HUDEP-2 (cell line): ENCODE measurements around the gene MYL4.

ENCODE experiments used
- DNase-seq, 76 experiments: peaks; one replicate each; lab custom pipeline; 2025; ENCODE audit not compliant: unreplicated experiment in 76 of 76; lab: John Stamatoyannopoulos, UW

MYL4 gene

GRCh38 chr17:47219621-47220475, 10.7 kb downstream of the MYL4 start:
- DNase-seq, result peak in 3 of 76 experiments; percentile 22 to 46 (median 31)

GRCh38 chr17:47220531-47220999, 11.4 kb downstream of the MYL4 start:
- peak in 7 of 76 experiments; percentile 12 to 34 (median 23) for DNase-seq

- DNase-seq, result no peak
Observed at GRCh38 chr17:47221154-47221553, 12.0 kb downstream of the MYL4 start.

- no peak for DNase-seq
Observed at GRCh38 chr17:47222047-47222446, 12.9 kb downstream of the MYL4 start.

- DNase-seq, result no peak
Observed at GRCh38 chr17:47223007-47223406, 13.9 kb downstream of the MYL4 start.

- no peak for DNase-seq
Observed at GRCh38 chr17:47223460-47223859, 14.3 kb downstream of the MYL4 start.

GRCh38 chr17:47224077-47224476, 14.9 kb downstream of the MYL4 start:
- DNase-seq, result peak in 2 of 76 experiments; percentile 15 to 21

- no peak for DNase-seq
Observed at GRCh38 chr17:47224966-47225365, 15.8 kb downstream of the MYL4 start.

- peak in 4 of 76 experiments; percentile 14 to 24 (median 21) for DNase-seq
Observed at GRCh38 chr17:47225436-47225858, 16.3 kb downstream of the MYL4 start.

GRCh38 chr17:47225911-47226688, 17.0 kb downstream of the MYL4 start:
- DNase-seq, result no peak

GRCh38 chr17:47227862-47228261, 18.7 kb downstream of the MYL4 start:
- no peak for DNase-seq

GRCh38 chr17:47229535-47230443, 20.6 kb downstream of the MYL4 start:
- DNase-seq, result peak in 69 of 76 experiments; percentile 26 to 84 (median 66)

GRCh38 chr17:47230864-47231263, 21.7 kb downstream of the MYL4 start:
- DNase-seq, result no peak

GRCh38 chr17:47231334-47231733, 22.2 kb downstream of the MYL4 start:
- no peak for DNase-seq

GRCh38 chr17:47231866-47232265, 22.7 kb downstream of the MYL4 start:
- DNase-seq, result no peak

GRCh38 chr17:47232465-47232864, 23.3 kb downstream of the MYL4 start:
- no peak for DNase-seq

- no peak for DNase-seq
Observed at GRCh38 chr17:47235506-47235905, 26.4 kb downstream of the MYL4 start.

GRCh38 chr17:47235923-47236322, 26.8 kb downstream of the MYL4 start:
- DNase-seq, result no peak

- DNase-seq, result no peak
Observed at GRCh38 chr17:47237841-47238240, 28.7 kb downstream of the MYL4 start.

- no peak for DNase-seq
Observed at GRCh38 chr17:47238321-47239010, 29.3 kb downstream of the MYL4 start.
